NCI-H2107 treated with DMSO at 0.1 percent for 48 hours (cell line): ENCODE results near the gene HIP1R.
A peak's percentile ranks its signal among the peaks of the same experiment; 100 is the strongest.
"Not testable (repeated sequence)": the region's sequence is repeated elsewhere in the genome, so short reads cannot be mapped to it uniquely, and the experiment has no call there.

Source experiments
- DNase-seq: peaks from one replicate; lab custom pipeline; 2025; ENCODE audit not compliant: unreplicated experiment; lab: John Stamatoyannopoulos, UW

HIP1R gene

DNA sequence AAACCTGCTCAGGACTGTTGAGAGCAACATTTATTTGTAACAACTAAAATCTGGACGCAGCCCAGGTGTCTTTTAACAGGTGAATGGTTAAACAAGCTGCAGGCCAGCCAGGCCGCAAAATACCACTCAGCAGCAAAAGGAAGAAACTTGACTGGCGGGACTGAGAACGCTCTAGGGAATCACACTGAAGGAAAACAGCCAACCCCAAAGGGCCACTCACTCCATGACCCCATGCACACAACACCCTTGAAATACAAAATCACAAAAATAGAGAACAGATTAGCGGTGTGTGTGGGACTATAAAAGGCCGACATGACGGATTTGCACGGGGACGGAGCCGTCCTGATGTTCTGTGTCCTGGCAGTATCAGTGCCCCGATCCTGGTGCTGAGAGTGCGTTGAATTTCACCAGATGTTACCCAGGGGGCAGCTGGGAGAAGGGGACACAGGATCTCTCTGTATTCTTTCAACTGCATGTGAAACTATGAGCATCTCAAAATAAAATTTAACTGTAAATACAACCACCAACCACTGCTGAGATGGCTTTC lies 37.6 kb downstream of the HIP1R start:
- DNase-seq: peak; percentile 75

DNA sequence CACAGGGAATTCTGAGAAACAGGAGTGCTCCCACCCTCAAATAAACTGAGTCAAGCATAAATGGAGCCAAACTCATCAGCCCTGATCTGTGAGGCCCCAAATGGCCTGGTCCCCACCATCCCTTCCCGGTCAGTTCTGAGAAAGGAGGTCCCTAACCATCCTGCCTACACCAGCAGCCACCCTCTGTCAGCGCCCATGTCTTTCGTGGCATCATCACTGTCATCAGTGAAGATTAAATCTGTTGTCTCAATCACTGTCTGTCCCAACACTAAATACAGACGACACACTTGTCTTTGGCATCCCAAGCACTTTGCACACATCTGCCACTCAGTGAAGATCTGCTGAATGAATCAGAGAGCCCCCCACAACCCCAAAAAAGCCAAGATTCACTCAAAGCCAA lies 38.3 kb downstream of the HIP1R start:
- no peak for DNase-seq

DNA sequence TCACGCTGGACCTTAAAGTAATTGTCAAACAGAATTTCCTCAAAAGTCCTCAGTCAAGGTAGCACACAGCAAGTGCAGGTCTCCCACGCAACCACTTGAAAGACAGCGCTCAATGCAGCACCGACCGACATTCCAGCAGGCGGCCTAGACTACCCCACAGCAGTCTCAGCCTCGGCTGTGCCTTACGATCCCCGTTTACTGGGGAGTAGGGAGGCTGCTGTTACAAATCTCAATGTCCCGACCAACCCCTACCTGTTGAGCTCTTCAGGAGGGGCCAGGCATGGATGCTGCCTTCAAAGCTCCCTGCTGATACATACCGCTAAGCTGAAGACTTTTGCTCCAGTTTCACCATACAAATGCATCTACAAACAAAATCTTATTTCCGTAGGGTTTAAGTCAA lies 38.8 kb downstream of the HIP1R start:
- DNase-seq: no peak

DNA sequence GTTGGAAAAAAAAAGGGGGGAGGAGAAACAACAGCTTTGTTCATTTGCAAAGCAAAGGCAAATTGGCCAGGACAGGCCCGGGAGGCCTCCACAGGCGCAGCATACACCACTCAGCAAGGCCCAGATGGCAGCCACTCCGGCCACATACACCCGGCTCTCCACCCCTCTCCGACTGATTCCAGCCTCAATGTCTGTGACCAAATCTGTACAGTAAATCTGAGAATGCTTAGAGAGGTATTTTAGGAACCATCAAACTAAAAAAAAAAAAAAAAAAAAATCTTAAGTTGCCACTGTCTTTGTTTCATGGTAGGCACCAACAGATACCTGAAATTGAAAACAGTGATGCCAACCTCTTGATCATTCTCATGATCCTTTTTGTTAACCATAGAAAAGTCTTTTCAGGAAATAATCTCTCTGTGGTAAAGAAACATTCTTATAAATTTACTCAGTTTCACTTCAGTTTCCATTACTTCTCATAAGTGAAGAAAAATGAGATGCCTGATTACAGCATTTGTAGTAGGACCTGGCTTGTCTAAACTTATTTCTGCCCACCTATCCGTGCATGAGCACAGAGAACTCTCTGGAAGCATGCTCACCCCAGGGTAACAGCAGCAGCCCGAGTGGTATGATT lies 40.4 kb downstream of the HIP1R start:
- no peak for DNase-seq

DNA sequence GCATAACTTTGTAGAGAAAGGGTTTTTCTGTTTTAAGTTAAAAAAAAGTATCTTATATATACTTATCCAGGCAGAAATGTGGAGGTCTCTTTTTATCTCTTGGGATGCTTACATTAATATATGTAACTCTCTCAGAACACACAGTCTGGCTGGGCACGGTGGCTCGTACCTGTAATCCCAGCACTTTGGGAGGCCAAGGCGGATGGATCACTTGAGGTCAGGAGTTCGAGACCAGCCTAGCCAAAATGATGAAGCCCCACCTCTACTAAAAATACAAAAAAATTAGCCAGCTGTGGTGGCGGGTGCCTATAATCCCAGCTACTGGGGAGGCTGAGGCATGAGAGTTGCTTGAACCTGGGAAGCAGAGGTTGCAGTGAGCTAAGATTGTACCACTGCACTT lies 41.0 kb downstream of the HIP1R start:
- DNase-seq: not testable (repeated sequence)

DNA sequence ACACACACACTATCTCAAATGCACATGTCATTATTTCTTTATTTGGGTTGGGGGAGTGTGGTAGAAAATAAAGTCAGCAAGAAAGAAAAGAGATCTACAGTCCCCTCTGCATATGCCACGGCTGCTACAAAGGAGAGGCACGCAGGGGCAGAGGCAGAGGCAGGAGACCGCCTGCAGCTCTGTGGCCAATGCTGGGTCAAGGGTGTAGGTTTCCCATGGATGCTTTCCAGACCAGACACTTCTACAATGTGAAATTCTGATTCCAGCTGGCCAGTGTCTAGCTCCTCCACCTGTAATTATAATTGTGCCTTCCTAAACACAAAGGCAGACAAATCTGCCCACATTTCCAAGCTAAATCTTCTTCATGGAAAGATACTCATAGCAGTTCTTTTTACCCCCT lies 41.5 kb downstream of the HIP1R start:
- no peak for DNase-seq

DNA sequence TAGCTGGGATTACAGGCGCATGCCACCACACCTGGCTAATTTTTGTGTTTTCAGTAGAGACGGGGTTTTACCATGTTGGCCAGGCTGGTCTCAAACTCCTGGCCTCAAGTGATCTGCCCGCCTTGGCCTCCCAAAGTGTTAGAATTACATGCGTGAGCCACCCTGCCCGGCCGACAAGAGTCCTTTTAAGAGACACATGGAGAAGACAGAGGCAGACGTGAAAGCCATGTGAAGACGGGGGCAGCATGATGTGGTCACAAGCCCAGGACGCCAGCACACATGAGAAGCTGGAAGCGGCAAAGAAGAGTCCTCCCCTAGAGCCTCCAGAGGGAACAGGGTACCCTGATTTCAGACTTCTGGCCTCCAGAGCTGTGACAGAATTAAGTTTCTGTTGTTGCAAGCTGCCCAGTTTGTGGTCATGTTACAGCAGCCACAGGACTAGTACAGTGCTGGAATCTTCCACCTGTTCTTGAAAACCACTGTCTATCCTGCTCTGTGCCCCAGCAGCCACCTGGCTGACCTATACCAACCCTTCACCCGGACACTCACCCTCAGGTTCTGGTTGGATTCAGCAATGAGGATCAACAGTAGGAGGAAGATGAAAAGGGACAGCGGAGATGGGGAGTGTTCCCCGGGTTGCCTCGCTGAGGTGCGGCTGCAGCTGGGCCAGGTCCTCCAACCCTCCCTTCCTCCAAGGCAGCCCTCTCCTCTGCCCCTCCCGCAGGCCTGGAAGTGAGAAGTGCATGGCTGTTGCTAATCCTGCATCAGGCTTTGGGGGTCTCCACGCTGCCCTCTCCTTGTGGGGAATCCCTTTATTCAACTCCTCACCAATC lies 43.7 kb downstream of the HIP1R start:
- DNase-seq: no peak

DNA sequence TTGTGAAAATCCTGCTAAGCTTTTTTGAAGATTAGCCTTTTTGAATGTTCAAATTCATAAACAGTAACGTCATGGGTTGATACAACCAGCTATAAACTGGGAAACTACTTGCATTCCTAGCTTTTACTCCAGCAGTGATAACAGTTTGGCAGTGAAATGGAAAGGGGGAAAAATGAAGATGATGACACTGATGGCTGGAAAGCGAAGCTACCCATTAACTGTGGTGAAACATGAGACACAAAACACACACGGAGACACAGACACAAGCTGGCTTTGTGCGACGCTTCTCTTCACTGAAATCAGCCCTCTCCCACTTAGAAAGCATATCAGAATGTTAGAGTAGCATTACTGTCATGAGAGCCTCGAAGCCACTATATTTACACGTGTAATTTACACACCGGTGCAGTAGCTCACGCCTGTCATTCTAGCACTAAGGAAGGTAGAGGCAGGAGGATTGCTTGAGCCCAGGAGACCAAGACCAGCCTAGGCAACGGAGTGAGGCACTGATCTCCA lies 45.0 kb downstream of the HIP1R start:
- peak; percentile 56 for DNase-seq

DNA sequence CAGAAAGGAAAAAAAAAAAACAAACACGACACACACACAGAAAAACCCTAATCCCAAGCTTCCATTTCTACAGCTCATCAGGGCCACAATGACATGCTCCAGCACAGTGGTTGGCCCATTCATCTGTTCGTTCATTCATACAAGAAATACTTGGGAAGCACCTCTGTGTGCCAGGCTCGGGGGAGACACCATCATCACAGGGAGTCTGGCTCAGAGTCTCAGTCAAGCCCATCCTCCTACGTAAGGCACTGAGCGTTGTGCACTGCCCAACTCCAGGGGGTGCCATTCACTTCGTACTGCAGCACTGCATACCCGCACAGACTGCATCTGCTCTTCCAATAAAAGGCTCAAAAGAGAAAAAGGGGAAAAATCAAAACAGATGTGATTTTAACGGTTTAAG lies 45.4 kb downstream of the HIP1R start:
- DNase-seq: peak; percentile 54

DNA sequence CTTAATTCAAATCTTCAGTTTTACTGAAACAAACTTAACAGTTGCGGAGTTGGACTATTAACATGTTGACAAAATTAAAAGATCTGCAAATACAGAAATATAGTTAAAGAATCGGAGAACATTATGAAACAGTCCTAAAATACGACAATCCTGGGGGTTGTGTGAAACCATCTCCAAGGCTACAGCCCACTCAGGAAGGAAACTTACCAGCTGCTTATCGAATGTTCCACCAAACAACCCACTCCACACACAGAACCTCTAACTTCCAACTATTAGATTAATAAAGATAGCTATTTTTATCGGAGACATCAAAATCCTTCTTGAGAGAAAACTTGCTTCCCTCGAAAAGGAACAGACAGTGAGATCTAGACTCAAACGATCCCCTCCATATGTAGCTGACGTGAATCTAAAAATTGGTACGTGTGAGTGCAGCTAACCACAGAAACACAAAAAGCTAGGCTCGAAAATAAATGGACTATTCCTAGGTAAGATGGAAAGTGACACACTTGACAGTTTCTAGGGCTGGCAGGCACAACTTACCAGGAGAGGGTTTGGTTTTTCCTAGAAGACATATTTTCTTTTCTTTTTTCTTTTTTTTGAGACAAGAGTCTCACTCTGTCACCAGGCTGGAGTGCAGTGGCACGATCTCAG lies 47.8 kb downstream of the HIP1R start:
- no peak for DNase-seq

DNA sequence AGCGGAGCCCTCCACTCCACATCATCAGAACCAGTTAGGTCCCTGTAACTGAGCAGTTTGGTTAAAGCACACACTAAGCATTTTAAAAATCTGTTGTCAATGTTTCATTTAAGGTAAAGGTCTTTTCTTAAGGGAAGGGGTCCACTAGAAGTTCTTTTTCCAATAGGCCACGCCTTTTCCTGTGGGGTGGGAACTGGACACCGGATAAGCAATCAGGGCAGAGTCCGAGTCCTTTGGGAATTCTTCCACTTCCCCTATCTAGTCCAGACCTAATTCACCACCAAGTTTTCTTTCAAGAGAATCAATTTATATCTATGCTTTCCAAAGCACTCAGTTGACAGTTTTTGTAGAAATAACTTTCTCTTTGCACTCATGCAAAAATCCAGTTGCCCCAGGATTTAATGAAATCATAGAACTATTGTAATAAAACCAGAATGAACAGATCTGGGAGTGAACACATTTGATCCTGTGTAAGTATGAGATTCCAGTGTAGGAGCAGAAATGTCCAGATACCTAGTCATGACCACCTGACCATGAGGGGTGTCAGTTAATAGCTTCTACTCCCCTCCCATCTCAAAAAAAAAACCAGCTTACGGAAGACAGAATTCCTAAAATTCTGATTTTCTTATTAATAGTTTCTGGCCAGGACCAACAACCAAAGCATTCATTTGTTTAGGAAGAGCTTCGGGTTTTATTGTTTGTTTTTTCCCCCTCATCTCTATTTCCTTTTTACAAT lies 49.0 kb downstream of the HIP1R start:
- DNase-seq: no peak

DNA sequence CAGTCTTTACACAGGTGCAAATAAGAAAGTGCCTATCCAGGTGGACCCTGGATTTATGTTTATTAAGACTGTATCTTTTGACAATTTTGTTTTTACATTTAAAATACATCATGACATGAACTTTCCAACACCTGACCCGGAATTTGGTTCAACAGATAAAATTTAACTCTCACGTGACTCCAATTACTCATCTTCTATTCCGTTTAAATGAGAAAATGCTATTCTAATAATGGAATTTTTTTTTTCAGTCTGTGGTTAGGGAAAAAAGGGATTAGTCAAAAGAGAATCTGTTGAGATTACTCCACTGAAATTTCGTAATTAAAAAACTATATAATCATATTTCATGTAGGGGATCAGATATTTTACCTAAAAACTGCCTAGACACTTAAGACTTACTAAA lies 49.6 kb downstream of the HIP1R start:
- DNase-seq: no peak

- no peak for DNase-seq
Observed at GRCh38 chr12:122886161-122886560, 50.9 kb downstream of the HIP1R start.

DNA sequence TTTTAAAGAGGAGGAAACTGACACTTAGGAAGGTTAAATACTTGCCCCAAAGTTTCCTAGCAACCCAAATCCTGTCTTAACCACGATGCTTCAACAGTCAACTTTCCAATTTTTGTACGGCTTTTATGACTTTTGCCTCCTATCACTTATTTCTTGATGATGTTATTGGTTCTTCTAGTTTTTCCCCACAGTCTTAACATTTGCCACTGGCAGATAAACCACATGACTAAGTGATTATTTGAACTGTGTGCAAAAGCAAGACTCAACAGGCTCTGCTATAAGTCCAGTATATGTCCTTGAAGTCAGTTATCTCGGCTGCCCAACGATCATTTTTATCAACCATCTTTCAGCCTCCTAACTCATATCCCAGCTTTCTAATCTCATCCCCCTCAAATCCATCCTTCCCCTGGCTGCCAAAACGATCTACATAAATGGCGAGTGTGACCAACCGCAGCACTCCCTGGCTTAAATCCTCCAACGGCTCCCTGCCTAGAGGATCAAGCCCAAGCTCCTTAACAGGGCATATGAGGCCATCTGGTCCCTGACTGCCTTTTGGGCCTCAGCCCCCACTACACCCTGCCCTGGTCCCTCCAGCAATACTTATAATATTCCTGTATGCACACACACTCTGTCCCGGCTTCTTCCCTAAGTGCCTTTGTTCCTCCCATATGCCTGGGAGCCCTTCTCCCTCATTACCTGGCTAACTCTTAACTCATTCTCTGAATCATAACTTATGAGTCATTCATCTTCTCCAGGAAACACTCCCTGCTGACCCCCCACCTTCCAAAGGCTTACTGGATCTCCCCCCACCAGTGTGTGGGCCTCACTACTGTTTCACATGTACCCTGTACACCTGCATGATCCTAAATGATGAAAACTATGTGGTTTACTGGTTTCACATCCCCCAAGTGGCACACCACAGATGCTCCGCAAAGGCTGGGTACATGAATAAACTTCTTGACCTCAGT lies 51.9 kb downstream of the HIP1R start:
- DNase-seq: no peak

DNA sequence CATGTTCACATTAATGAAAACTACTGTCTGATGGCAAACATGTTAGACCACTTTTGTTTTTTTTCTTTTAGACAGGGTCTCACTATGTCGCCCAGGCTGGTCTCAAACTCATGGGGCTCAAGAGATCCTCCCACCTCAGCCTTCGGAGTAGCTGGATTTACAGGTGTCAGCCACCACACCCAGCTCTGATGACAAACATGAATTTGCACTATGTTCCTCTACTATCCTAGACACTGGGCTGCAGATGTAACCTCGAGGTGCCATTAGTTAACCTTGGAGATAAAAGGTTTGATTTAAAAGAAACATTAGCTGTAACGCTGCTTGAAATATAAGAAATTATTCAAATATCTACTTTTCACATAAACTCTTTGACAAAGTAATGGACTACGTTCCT lies 52.6 kb downstream of the HIP1R start:
- no peak for DNase-seq

GRCh38 chr12:122888232-122888752 lies 53.0 kb downstream of the HIP1R start:
- peak; percentile 88 for DNase-seq

- no peak for DNase-seq
Observed at GRCh38 chr12:122889761-122890520, 54.7 kb downstream of the HIP1R start.

DNA sequence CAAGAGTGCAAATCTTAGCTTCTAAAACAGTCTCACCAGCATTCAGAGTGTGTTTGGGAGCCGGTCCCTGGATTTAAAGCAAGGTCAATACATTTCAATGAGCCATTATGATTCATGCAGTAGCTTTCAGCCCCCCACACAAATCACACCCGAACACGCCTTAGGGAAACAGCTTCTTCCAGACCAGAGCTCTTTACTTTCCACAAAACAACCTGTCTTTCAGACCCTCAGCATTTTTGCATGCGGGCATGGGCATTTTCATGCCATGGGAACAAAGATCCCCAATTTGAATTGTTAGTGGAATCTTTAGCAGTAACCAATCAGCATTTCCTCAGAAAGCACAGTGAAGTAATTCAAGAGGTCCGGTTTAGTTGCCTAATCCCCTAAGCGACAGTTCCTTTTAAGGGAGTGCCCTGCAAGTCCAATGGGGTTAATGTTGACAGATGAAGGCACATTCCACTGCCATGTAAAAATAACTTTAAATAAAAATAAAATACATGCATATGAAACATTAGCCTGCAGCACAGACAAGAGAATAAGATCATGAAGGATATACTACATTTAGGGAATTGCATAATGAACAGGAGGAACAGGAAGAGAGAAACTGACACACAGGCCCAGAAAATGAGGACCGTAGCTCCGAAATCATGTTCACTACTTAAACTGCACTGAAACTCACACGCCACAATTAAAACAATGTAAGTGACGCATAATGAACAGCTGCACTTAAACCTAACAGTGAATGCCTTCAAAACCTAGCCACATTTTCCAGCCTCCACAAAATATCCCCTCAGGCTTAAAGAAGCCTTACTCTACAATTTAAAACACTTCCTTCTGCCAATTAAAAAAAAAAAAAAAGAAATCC lies 56.6 kb downstream of the HIP1R start:
- DNase-seq: no peak
